ENCODE measurements around the gene GPR137C. TPM values are rescaled to one million over a fixed set of nuclear protein-coding genes. Genes with fewer than 3 reads are reported as not detected.
A peak's percentile ranks its signal among the peaks of the same experiment; 100 is the strongest.

GPR137C gene, protein sequence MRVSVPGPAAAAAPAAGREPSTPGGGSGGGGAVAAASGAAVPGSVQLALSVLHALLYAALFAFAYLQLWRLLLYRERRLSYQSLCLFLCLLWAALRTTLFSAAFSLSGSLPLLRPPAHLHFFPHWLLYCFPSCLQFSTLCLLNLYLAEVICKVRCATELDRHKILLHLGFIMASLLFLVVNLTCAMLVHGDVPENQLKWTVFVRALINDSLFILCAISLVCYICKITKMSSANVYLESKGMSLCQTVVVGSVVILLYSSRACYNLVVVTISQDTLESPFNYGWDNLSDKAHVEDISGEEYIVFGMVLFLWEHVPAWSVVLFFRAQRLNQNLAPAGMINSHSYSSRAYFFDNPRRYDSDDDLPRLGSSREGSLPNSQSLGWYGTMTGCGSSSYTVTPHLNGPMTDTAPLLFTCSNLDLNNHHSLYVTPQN
- 25.3 TPM for total RNA-seq

DNA sequence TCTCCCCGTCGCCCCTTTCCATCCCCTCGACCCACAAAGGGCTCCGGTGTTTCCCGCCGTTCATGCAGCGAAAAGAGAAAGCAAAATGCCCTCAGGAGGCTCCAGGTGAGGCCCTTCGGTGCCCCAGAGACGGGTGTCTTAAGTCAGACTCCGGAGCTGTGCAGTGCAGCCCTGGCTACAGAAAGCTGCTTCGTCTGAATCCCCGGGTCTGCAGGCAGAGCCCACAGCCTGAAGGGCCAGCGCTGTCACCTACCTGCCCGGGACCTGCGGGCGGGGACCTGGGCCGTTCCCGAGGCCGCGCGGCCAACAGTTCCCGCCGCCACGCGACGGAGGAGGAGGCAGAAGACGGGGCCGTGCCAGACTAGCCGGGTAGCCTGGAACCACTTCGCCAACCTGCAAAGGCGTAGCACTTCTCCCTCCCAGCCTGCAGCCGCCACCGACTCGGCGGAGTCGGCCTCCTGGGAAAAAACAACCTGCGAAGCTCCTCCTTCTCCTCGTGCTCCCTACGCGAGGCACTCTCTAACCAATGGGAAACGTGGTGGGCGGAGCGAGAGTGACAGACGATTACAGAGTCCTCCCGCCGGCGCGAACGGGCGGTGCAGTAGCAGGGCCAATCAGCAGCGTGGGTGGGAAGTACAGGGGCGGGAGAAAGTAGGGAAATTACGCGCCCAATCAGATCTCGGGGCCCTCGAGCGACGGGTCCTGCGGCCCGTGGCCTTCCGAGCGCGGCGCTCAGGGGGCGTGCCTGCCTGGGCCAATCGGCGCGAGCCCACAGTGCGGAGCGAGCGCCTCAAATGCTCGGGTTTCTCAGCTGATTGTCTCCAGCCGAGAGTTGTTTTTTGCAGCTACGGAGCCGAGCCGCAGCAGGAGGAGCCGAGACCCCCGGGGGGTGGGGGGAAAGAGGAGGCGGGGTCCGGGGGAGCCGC is at the start of gene GPR137C, which contains the start of gene TXNDC16:
TSS of gene GPR137C (plus strand) at position 774 of the 926 bp plus-strand sequence. CDS start 312 bp downstream, outside the sequence.
TSS of gene TXNDC16 (minus strand) at position 443 of the 926 bp plus-strand sequence. CDS start 8,948 bp downstream, outside the sequence.
- peak; percentile 98 for FAIRE-seq
- peak; percentile 97 to 98 for DNase-seq (ENCODE audit: low spot score in 2 of 2)

GRCh38 chr14:52513249-52513648 is 39.4 kb upstream of the GPR137C start:
- FAIRE-seq, result no peak
- DNase-seq (ENCODE audit: low spot score in 2 of 2), result no peak

DNA sequence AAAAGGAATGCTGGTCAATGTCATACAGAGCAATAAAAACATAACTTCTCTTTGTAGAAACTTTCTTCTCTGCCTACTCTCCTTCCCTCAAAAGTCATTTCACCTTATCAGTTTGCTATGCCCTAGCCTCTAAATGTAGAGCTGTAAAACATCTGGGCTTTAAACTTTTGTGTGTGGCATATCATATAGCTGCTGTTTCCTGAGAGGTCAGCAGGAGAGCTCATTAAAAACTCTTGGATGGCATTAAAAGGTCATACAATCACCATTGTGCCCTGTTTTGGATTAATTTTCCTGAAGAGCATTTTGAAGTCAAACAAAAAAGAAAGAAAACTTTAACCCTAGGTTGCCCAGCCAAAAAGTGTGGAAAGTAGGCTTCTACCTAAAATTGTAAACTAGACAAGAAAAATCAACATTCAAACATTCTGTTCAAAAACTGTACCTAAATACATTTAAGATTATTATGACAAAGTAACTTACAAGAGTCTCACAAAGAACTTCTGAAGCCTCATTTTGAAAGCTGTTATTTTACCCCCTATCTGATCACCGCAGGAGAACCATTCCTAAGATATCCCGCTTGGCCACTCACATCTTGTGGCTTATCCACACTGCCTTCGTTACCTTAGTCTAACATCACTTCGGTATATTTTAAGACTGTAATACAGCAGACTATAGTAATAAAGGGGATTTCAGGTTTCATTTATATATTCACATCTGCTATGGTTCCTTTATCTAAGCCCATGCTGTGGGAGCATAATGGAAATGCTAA is 38.4 kb upstream of the GPR137C start:
- DNase-seq (ENCODE audit: low spot score in 2 of 2), result no peak
- FAIRE-seq, result no peak

DNA sequence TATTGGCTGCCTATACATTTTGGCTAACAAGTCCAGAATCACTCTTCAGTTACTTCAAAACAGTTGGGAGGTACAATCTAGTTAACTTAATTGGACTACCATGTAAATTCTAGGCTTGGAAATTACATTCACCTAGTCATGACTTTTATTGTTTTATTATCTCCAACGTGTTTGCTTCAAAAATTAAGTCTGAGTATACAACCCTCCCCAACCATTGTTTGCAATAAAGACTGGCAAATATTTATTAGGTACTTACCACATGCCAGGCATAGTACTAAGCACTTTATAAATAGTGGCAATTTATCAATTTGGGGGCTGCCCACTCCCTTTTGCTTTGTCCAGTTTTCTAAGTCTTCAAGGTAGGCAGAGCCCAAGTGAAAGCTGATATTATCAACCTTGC is 30.6 kb upstream of the GPR137C start:
- no peak for FAIRE-seq
- no peak for DNase-seq (ENCODE audit: low spot score in 2 of 2)

GRCh38 chr14:52522581-52523345 is 29.9 kb upstream of the GPR137C start:
- FAIRE-seq (no peak), DNase-seq (ENCODE audit: low spot score in 2 of 2) (no peak)

DNA sequence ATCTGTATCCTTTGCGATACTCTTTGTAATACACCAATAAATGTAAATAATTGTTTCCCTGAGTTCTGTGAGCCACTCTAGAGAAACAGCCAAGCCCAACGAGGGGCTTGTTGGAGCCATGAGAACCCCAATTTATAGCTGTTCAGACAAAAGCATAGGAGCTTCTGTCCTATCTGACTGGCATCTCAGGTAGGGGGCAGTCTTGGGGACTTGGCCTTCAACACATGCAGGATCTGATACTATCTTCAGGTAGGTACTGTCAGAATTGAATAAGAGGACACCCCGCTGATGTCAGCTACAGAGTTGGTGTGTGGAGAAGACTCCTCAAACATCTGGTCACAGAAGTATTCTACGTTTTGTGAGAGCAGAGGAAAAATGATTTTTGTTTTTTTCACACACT is 25.6 kb upstream of the GPR137C start:
- DNase-seq (ENCODE audit: low spot score in 2 of 2) (no peak), FAIRE-seq (no peak)

- DNase-seq (ENCODE audit: low spot score in 2 of 2) (no peak), FAIRE-seq (no peak)
Observed at GRCh38 chr14:52531481-52531880, 21.2 kb upstream of the GPR137C start.

DNA sequence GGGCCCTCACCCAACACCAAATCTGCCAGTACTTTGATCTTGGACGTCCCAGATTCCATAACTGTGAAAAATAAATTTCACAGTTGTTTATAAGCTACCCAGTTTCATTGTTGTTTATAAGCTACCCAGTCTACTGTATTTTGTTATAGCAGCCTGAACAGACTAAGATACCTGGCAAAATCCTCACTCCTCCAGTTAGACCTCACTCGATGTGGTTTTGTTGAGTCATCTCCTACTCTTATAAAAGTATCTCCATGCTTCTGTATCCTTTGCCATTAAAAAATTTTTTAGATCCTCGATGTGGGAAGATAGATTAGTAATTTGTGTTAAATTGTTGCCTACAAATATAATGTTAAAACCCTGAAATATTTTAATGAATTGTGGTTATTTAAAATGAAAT is 16.4 kb upstream of the GPR137C start:
- DNase-seq (ENCODE audit: low spot score in 2 of 2) (no peak), FAIRE-seq (no peak)

DNA sequence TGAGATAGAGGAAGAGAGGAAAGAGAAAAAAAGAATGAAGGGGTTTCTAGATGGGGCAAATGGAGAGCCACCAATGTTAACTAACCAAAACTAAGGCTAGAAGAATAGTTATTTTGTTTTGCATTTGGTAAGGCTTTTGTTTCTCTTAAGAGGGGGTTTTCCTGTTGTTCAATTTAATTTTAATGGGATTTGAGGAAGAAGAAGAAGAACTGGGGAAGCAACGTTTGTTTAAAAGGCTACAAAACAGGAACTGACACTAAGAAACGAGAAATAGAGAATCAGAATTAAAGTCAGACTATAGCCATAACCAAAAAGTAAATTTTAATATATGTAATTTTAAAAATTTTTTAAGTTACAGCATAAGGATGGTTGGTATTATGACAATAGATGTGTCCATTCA is 14.0 kb upstream of the GPR137C start:
- no peak for FAIRE-seq
- DNase-seq (ENCODE audit: low spot score in 2 of 2), result no peak

- FAIRE-seq, result no peak
- no peak for DNase-seq (ENCODE audit: low spot score in 2 of 2)
Observed at GRCh38 chr14:52545584-52546317, 6.9 kb upstream of the GPR137C start.

DNA sequence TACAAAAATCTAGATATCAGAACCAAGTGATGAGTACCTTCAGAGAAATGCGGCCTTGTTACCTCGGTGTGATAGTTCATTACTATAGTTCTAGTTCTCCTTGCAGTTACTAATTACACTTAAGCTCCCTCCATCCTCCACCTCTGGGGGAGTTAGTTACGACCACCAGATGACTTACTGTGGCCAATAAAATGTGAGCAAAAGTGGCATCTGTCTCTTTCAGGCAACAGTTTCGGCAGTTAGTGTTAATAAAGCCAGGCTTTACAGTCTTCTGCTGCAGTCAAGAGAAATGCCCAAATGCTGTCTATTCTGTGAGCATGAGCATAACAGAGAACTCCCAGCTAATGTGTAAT is 6.3 kb upstream of the GPR137C start:
- no peak for DNase-seq (ENCODE audit: low spot score in 2 of 2)
- FAIRE-seq, result no peak

- FAIRE-seq, result no peak
- no peak for DNase-seq (ENCODE audit: low spot score in 2 of 2)
Observed at GRCh38 chr14:52547027-52547426, 5.6 kb upstream of the GPR137C start.

- no peak for DNase-seq (ENCODE audit: low spot score in 2 of 2)
- FAIRE-seq, result no peak
Observed at GRCh38 chr14:52547526-52547925, 5.1 kb upstream of the GPR137C start.

DNA sequence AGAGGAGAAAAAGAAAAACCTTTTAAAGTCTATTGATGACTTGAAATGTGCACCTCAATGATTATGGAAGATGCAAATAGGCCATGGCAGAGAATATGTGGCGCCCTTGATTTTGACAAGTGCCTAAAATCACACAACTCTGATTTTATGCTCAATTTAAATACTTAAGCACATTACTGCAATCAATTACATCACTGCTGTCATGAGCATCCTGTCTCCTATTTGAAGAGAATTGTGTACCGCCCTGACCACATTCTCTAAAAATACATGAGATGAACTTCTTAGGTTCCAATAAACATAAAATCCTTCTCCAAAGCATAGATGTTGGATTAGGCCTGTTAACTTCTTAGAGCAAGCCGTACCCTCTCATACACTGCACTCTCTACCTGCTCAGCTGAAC is 2.0 kb upstream of the GPR137C start:
- DNase-seq (ENCODE audit: low spot score in 2 of 2) (no peak), FAIRE-seq (no peak)

DNA sequence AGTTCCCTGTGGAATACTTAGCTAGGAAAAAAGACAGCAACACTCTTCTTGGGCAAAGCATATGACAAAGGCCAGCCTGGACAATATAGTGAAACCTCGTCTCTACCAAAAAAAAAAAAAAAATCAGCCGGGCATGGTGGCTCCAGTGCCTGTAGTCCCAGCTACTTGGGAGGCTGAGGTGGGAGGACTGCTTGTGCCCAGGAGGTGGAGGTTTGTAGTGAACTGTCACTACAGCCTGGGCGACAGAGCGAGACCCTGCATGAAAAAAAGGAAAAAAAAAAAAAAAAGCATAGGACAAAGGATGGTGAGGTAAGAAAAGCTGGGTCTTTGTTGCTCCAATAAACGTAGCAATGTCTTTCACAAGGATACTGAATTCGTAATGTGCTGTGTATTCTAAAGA is 1.4 kb upstream of the GPR137C start:
- FAIRE-seq (no peak), DNase-seq (ENCODE audit: low spot score in 2 of 2) (no peak)

DNA sequence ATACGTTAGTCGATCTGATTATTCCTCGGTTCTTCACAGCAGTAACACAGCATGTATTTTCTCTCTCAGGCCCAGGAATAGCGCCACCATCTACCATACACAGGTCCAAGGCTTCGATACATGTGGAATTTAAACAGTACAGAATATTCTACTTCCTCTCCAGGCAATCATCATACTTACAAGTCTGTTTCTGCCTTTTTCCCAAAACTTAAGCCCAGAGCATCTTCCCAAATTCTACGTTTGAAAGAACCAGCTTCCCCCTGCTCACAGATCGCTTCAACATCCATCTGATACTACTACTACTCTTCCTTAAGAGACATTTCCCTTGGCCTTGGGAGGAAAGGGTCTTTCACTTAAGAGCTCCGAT is 957 bp upstream of the GPR137C start:
- FAIRE-seq, result no peak
- DNase-seq (ENCODE audit: low spot score in 2 of 2), result peak in 1 of 2 donors; percentile 10

GRCh38 chr14:52553002-52553670 is 500 bp downstream of the GPR137C start:
- FAIRE-seq (no peak), DNase-seq (ENCODE audit: low spot score in 2 of 2) (peak in 1 of 2 donors; percentile 28)

DNA sequence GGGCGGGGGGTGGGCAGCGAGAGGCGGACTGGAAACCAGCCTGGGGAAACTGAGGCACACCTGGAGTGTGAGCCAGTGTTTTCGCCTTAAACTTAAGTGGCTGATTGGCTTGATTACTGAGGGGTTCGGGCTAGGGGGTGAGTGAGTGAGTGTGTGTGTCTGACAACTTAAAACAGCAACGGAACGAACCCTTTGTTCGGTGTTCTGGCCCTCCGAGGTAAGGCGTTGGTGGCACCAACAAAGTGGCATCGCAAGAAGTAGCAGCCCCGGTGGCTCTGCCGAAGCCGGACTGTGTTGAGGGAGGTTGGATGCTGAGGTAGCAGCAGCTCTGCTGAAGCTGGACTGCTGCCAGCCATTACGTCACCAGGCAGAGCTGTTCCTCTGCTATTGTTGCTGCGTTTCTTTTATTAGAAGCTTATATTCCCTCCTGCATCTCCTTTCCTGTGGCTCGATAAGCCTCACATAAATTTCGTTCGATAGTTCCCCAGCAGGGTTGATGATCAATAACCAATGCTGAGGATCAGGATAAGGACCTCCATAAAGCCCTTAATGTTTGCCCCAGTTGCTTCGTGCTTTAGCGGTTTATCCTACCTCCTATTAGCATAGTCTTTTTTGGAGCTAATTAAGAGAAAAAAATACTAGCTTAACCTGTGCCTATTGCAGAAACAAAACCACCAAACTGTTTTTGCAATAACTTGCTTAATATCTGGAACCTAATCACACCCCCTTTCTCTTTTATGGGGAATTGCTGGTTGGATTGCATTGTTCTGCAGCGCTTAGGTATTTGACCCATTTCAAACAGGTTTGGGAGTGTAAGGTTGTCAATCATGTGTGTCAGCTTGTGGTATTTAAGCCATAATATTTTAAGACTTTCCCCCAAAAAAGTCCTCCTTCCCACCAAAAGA is 1.3 kb downstream of the GPR137C start:
- FAIRE-seq (no peak), DNase-seq (ENCODE audit: low spot score in 2 of 2) (peak; percentile 51 to 57)
